SK-N-SH (cell line): ENCODE results near the gene WWOX. TPM values are rescaled to one million over a fixed set of nuclear protein-coding genes. Genes with fewer than 3 reads are reported as not detected.

Experiments used
- CTCF ChIA-PET: fragments of 300-600, 350-600 bp; formaldehyde crosslinking; extraction: SDS; loops from one replicate; lab custom pipeline; 2021; lab: Yijun Ruan, JAX
- POLR2A ChIA-PET: fragments of 350-600 bp; sonication (Branson Sonifier 250); formaldehyde crosslinking; extraction: SDS; loops from one replicate; lab custom pipeline; 2020; ENCODE audit warnings: antibody characterized with exemption, inconsistent platforms; lab: Yijun Ruan, JAX
- DNase-seq: peaks from one replicate; pipeline ENCODE4 v3.0.0; 2012
- H2AFZ ChIP-seq: fragments of 200-600 bp; sonication (generic); 2 replicates; pipeline ENCODE4 v1.8.1; 2016; ENCODE audit warnings: antibody characterized with exemption, mild to moderate bottlenecking, low read depth
- H3F3A ChIP-seq: fragments of 200-600 bp; sonication (generic); replicated peaks from 2 replicates; pipeline ENCODE3; 2016; ENCODE audit warnings: antibody characterized with exemption, mild to moderate bottlenecking; ENCODE audit not compliant: insufficient read depth
- H3K27ac ChIP-seq, 2 experiments: fragments of 200-500 bp in 1 of 2; fragments of 200-600 bp in 1 of 2; sonication (Bioruptor generic) in 1 of 2; sonication (generic), shearing (Covaris generic) in 1 of 2; 2 replicates each; pipeline versions ENCODE4 v1.5.1 to v1.6.1; 2014 to 2016; ENCODE audit warnings: low read depth in 2 of 2, inconsistent platforms in 1 of 2, low read length in 1 of 2, mild to moderate bottlenecking in 1 of 2, mixed read lengths in 1 of 2
- H3K27me3 ChIP-seq: fragments of 200-600 bp; sonication (generic), shearing (Covaris generic); 2 replicates; pipeline ENCODE4 v1.6.1; 2016; ENCODE audit warnings: mixed run types; ENCODE audit not compliant: insufficient read depth
- H3K36me3 ChIP-seq, 2 experiments: fragments of 200-500 bp in 1 of 2; fragments of 200-600 bp in 1 of 2; sonication (Bioruptor generic) in 1 of 2; sonication (generic) in 1 of 2; replicated peaks in 1 of 2; 2 replicates each; pipeline versions ENCODE3 to v1.5.1; 2014 to 2016; ENCODE audit warnings: low read length in 1 of 2, mild to moderate bottlenecking in 1 of 2; ENCODE audit not compliant: insufficient read depth in 2 of 2, control insufficient read depth in 1 of 2
- H3K4me1 ChIP-seq, 2 experiments: fragments of 200-500 bp in 1 of 2; fragments of 200-600 bp in 1 of 2; sonication (Bioruptor generic) in 1 of 2; sonication (generic), shearing (Covaris generic) in 1 of 2; 2 replicates each; pipeline versions ENCODE4 v1.5.1 to v1.6.1; 2014 to 2016; ENCODE audit warnings: low read depth in 1 of 2, low read length in 1 of 2, mixed run types in 1 of 2; ENCODE audit not compliant: insufficient read depth in 2 of 2, control insufficient read depth in 1 of 2
- H3K4me2 ChIP-seq: fragments of 200-600 bp; sonication (generic), shearing (Covaris generic); 2 replicates; pipeline ENCODE4 v1.6.1; 2017; ENCODE audit warnings: mixed run types
- H3K4me3 ChIP-seq, 2 experiments: fragments of 200-500 bp in 1 of 2; fragments of 200-600 bp in 1 of 2; sonication (Bioruptor generic) in 1 of 2; sonication (generic), shearing (Covaris generic) in 1 of 2; 2 replicates each; pipeline versions ENCODE4 v1.5.1 to v1.8.1; 2014 to 2016; ENCODE audit warnings: low read depth in 2 of 2, inconsistent platforms in 1 of 2, low read length in 1 of 2, mild to moderate bottlenecking in 1 of 2, mixed read lengths in 1 of 2, moderate library complexity in 1 of 2
- H3K79me2 ChIP-seq: fragments of 200-600 bp; sonication (generic); 2 replicates; pipeline ENCODE4 v1.8.1; 2017; ENCODE audit warnings: mild to moderate bottlenecking; ENCODE audit not compliant: insufficient read depth
- H3K9ac ChIP-seq: fragments of 200-600 bp; sonication (generic); 2 replicates; pipeline ENCODE4 v1.6.1; 2017; ENCODE audit warnings: mixed run types
- H3K9me2 ChIP-seq: fragments of 200-600 bp; sonication (generic); 2 replicates; pipeline ENCODE4 v1.6.1; 2017; ENCODE audit warnings: mixed run types
- H3K9me3 ChIP-seq: fragments of 200-600 bp; sonication (generic); 2 replicates; pipeline ENCODE4 v1.6.1; 2017; ENCODE audit warnings: mixed run types, mild to moderate bottlenecking, moderate library complexity
- H4K20me1 ChIP-seq: fragments of 200-600 bp; sonication (generic); 2 replicates; pipeline ENCODE4 v1.6.1; 2017; ENCODE audit warnings: mild to moderate bottlenecking, mixed run types; ENCODE audit not compliant: insufficient read depth
- CHD2 ChIP-seq: fragments of 150-350 bp; IDR thresholded peaks from 2 replicates; pipeline ENCODE4 v1.6.1; 2018; ENCODE audit warnings: low read length; ENCODE audit not compliant: partially characterized antibody
- CTCF ChIP-seq: fragments of 200-600 bp; sonication (generic); IDR thresholded peaks from 2 replicates; pipeline ENCODE4 v1.6.1; 2017; ENCODE audit warnings: antibody characterized with exemption, mild to moderate bottlenecking, moderate library complexity
- ELF1 ChIP-seq: IDR thresholded peaks from 2 replicates; pipeline ENCODE4 v1.4.0; 2012
- EZH2phosphoT487 ChIP-seq: fragments of 200-600 bp; sonication (generic); IDR thresholded peaks from 2 replicates; pipeline ENCODE4 v1.6.1; 2017; ENCODE audit warnings: low read depth, mixed run types, mild to moderate bottlenecking, antibody characterized with exemption, moderate library complexity, borderline replicate concordance
- GABPA ChIP-seq: IDR thresholded peaks from 2 replicates; pipeline ENCODE4 v1.4.0; 2012; ENCODE audit warnings: low read depth, mild to moderate bottlenecking
- GATA2 ChIP-seq: sonication (generic); formaldehyde crosslinking; IDR thresholded peaks from 2 replicates; pipeline ENCODE4 v1.5.0; 2020; ENCODE audit warnings: mild to moderate bottlenecking, missing genetic modification reagents
- JUND ChIP-seq: IDR thresholded peaks from 2 replicates; pipeline ENCODE4 v1.4.0; 2012
- MEF2A ChIP-seq: IDR thresholded peaks from 2 replicates; pipeline ENCODE4 v1.4.0; 2012; ENCODE audit warnings: low read depth, borderline replicate concordance
- MXI1 ChIP-seq: IDR thresholded peaks from 2 replicates; pipeline ENCODE4 v1.6.1; 2012; ENCODE audit warnings: mild to moderate bottlenecking, low read depth, low read length, improper control_type of control experiment
- PBX3 ChIP-seq: IDR thresholded peaks from 2 replicates; pipeline ENCODE4; 2012
- POLR2AphosphoS5 ChIP-seq: IDR thresholded peaks from 2 replicates; pipeline ENCODE4 v1.6.1; 2012; ENCODE audit warnings: low read depth, low read length
- RAD21 ChIP-seq: IDR thresholded peaks from 2 replicates; pipeline ENCODE4 v1.6.1; 2012; ENCODE audit warnings: mild to moderate bottlenecking, low read length
- REST ChIP-seq: IDR thresholded peaks from 2 replicates; pipeline ENCODE4 v1.6.1; 2012; ENCODE audit warnings: mild to moderate bottlenecking, low read depth, low read length, moderate library complexity
- RFX5 ChIP-seq: IDR thresholded peaks from 2 replicates; pipeline ENCODE4 v1.6.1; 2012; ENCODE audit warnings: mild to moderate bottlenecking, improper control_type of control experiment, low read length
- SMC3 ChIP-seq: IDR thresholded peaks from 2 replicates; pipeline ENCODE4 v1.6.1; 2012; ENCODE audit warnings: low read depth, low read length, improper control_type of control experiment
- TEAD4 ChIP-seq: IDR thresholded peaks from 2 replicates; pipeline ENCODE4 v1.4.0; 2012; ENCODE audit warnings: mild to moderate bottlenecking, borderline replicate concordance; ENCODE audit not compliant: insufficient read depth
- USF2 ChIP-seq: fragments of 150-350 bp; IDR thresholded peaks from 2 replicates; pipeline ENCODE4 v1.6.1; 2017; ENCODE audit warnings: antibody characterized with exemption, low read length, low read depth, borderline replicate concordance
- ZBTB33 ChIP-seq: IDR thresholded peaks from 2 replicates; pipeline ENCODE4 v1.4.0; 2012; ENCODE audit warnings: low read depth, borderline replicate concordance
- WGBS: methylation state at CpG from one replicate; pipeline ENCODE4 v1.1.6; 2017; ENCODE audit warnings: low lambda C conversion rate; 5-methylcytosine and 5-hydroxymethylcytosine counted together
- polyA plus RNA-seq, 3 experiments: library from polyadenylated mRNA; depleted of rRNA; stranded (reverse); fragments of >200 nt; gene quantifications; 2 replicates each; pipeline ENCODE4 v1.2.3, GENCODE V29; 2012

WWOX gene
- polyA plus RNA-seq, 1 of the 3 experiments (the other 2 are of a cell fraction): 10.8 TPM

- CTCF ChIA-PET: no interaction called here
- Histone ChIP-seq H3K36me3 (no peaks in the 10 kb centered on the region), H4K20me1 (no peaks in the 10 kb centered on the region), H2AFZ (no peak overlapping the region), H3K9ac (no peak overlapping the region)
- TF ChIP-seq POLR2AphosphoS5: no peak
- TF ChIP-seq TEAD4: no peak
- no peak for TF ChIP-seq EZH2phosphoT487
- TF ChIP-seq GATA2 (CRISPR knock-in tag): peak; percentile 39; the same call in 1 of the 2 replicates
- TF ChIP-seq RAD21: no peak
- TF ChIP-seq CHD2: no peak
- TF ChIP-seq GABPA: no peak
- TF ChIP-seq JUND: no peak
- TF ChIP-seq, all 33 proteins: peak for 1
- DNase-seq: peak; percentile 22
- H3K27me3 ChIP-seq: no peaks in the 10 kb centered on the region
- H3K27ac ChIP-seq: no peak overlapping the region
- H3K4me3 ChIP-seq: no peak overlapping the region
- no peaks in the 10 kb centered on the region for H3K9me3 ChIP-seq
- POLR2A ChIA-PET: no interaction called here
- H3K79me2 ChIP-seq: no peaks in the 10 kb centered on the region
- no peaks in the 10 kb centered on the region for H3K9me2 ChIP-seq
- H3F3A ChIP-seq: no peaks in the 10 kb centered on the region
- no peak overlapping the region for H3K4me2 ChIP-seq
- no peaks in the 10 kb centered on the region; a peak in 1 of 4 replicates for H3K4me1 ChIP-seq
- WGBS: 52% methylated on average over 15 of the region's 15 CpGs
Measured at GRCh38 chr16:78709137-78709884, 609.9 kb downstream of the WWOX start.

GRCh38 chr16:78715106-78715505 lies 615.7 kb downstream of the WWOX start:
- Histone ChIP-seq H3K27ac (no peak overlapping the region), H3K4me3 (no peak overlapping the region), H3K9me3 (no peaks in the 10 kb centered on the region), H3K36me3 (no peaks in the 10 kb centered on the region), H3K4me1 (no peaks in the 10 kb centered on the region), H3K4me2 (no peak overlapping the region), H3K27me3 (no peaks in the 10 kb centered on the region), H3K9ac (no peak overlapping the region), H3K79me2 (no peaks in the 10 kb centered on the region), H2AFZ (no peak overlapping the region), H3F3A (no peaks in the 10 kb centered on the region), H4K20me1 (no peaks in the 10 kb centered on the region), H3K9me2 (no peaks in the 10 kb centered on the region)
- DNase-seq: no peak
- 56% methylated on average over 3 of the region's 3 CpGs for WGBS
- ChIA-PET CTCF (interaction anchor here (1.0 to 1.4 kb wide), 2 partner anchors 8 to 279 kb away, joined by 3 to 6 read pairs; no protein-coding TSS in a partner anchor), POLR2A (no interaction called here)
- no peak for TF ChIP-seq ZBTB33
- TF ChIP-seq CTCF: no peak
- no peak for TF ChIP-seq TEAD4
- TF ChIP-seq MEF2A: no peak
- TF ChIP-seq REST: no peak
- TF ChIP-seq USF2: no peak
- TF ChIP-seq RFX5: no peak
- TF ChIP-seq MXI1: no peak
- TF ChIP-seq ELF1: no peak
- TF ChIP-seq GABPA: no peak
- no peak for TF ChIP-seq SMC3
- no peak for TF ChIP-seq PBX3
